Neuron (in vitro differentiated cells): ENCODE data around the gene VEGFC.

ENCODE experiments used
- H2AFZ ChIP-seq: one replicate; pipeline ENCODE4 v1.6.1; 2013; ENCODE audit warnings: low read depth, mild to moderate bottlenecking, inconsistent platforms, low read length, moderate library complexity
- H3K27me3 ChIP-seq: one replicate; pipeline ENCODE4 v1.6.1; 2013; ENCODE audit warnings: low read length; ENCODE audit not compliant: insufficient read depth
- H3K36me3 ChIP-seq: one replicate; pipeline ENCODE4 v1.6.1; 2013; ENCODE audit warnings: low read length; ENCODE audit not compliant: insufficient read depth
- H3K4me1 ChIP-seq: one replicate; pipeline ENCODE4 v1.6.1; 2013; ENCODE audit warnings: low read length; ENCODE audit not compliant: insufficient read depth
- H3K4me3 ChIP-seq: 2 replicates; pipeline ENCODE4 v1.5.1; 2013; ENCODE audit warnings: mild to moderate bottlenecking, low read length, moderate library complexity
- H3K9me3 ChIP-seq: one replicate; pipeline ENCODE4 v1.6.1; 2013; ENCODE audit warnings: low read length

VEGFC gene

DNA sequence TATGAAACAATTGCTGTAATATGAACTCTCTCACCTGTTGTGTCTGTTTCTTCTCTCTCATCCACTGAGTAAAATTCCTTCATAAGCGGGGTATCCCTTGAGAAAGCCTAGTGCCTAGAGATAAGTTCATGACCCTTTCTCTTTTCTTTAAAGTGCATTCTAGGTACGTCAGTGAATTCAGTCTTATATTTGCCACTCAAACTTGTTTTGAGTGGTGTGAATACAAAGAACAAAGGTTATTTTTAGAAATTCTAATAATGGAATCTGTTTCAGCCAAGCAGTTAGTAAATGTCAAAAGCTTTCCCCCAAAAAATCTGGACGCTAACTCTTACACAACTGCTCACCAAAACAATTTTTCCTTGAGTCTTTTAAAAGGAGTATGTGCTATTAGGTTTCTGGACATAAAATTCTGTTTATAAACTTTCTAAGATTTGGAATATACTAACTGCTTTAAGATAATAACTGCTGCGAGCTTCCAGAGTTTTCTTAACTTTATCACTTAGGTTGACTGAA lies 112.0 kb downstream of the VEGFC start:
- Histone ChIP-seq H3K36me3 (no peaks in the 10 kb centered on the region), H3K4me1 (no peaks in the 10 kb centered on the region), H3K4me3 (no peak overlapping the region), H3K27me3 (no peaks in the 10 kb centered on the region), H2AFZ (no peak overlapping the region), H3K9me3 (peaks cover 2% of the 10 kb centered on the region)

DNA sequence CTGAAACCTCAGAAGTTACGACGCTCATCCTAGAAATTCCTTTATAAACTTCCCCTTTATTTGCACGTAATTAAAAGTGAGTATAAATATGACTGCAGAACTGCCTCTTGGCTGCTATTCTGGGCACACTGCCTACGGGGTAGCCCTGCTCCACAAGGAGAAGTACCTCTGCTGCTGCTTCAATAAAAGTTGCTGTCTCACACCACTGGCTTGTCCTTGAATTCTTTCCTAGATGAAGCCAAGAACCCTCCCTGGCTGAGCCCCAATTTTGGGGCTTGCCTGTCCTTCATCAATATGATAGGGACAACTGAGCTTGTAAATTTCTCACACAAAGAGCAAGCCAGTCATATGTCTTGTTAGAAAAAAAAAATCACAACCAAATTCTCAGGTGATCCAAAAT lies 115.8 kb downstream of the VEGFC start:
- no peaks in the 10 kb centered on the region for H3K27me3 ChIP-seq
- H2AFZ ChIP-seq = no peak overlapping the region
- no peaks in the 10 kb centered on the region for H3K36me3 ChIP-seq
- H3K4me1 ChIP-seq = peaks cover 15% of the 10 kb centered on the region
- H3K4me3 ChIP-seq = no peak overlapping the region
- H3K9me3 ChIP-seq = peaks cover 2% of the 10 kb centered on the region

DNA sequence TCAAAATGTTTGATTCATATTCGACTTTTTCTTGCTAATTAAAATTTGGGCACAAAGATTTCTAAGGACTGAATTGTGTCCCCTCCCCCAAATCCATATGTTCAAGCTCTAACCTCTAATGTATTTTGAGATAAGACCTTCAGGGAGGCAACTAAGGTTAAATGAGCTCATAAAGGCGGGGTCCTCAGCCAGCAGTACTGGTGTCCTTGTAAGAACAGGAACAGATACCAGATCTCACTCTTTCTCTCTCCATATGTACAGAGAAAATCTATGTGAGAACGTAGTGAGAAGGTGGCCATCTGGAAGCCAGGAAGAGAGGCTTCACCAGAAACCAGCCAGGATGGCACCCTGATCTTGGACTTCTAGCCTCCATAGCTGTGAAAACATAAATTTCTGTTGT lies 116.9 kb downstream of the VEGFC start:
- Histone ChIP-seq H3K27me3 (no peaks in the 10 kb centered on the region), H3K9me3 (peaks cover 2% of the 10 kb centered on the region), H2AFZ (no peak overlapping the region)

GRCh38 chr4:176671532-176671931 lies 121.2 kb downstream of the VEGFC start:
- H2AFZ ChIP-seq = no peak overlapping the region
- no peaks in the 10 kb centered on the region for H3K27me3 ChIP-seq

More for the DNA sequence above, 116.9 kb downstream of the VEGFC start:
- Histone ChIP-seq H3K36me3 (no peaks in the 10 kb centered on the region), H3K4me3 (no peak overlapping the region), H3K4me1 (peaks cover 15% of the 10 kb centered on the region)

GRCh38 chr4:176668324-176668723 lies 124.4 kb downstream of the VEGFC start:
- Histone ChIP-seq H3K9me3 (no peaks in the 10 kb centered on the region), H3K36me3 (no peaks in the 10 kb centered on the region), H2AFZ (no peak overlapping the region), H3K4me1 (peaks cover 6% of the 10 kb centered on the region), H3K27me3 (no peaks in the 10 kb centered on the region), H3K4me3 (no peak overlapping the region)

More at GRCh38 chr4:176671532-176671931, 121.2 kb downstream of the VEGFC start:
- Histone ChIP-seq H3K4me1 (peaks cover 18% of the 10 kb centered on the region), H3K9me3 (no peaks in the 10 kb centered on the region), H3K36me3 (no peaks in the 10 kb centered on the region), H3K4me3 (no peak overlapping the region)

- Histone ChIP-seq H3K4me3 (no peak overlapping the region), H3K9me3 (no peaks in the 10 kb centered on the region), H3K27me3 (no peaks in the 10 kb centered on the region), H3K36me3 (no peaks in the 10 kb centered on the region), H2AFZ (no peak overlapping the region), H3K4me1 (no peaks in the 10 kb centered on the region)
Measured at GRCh38 chr4:176664964-176665363, 127.8 kb downstream of the VEGFC start.

- Histone ChIP-seq H3K4me1 (no peaks in the 10 kb centered on the region), H3K9me3 (no peaks in the 10 kb centered on the region), H2AFZ (no peak overlapping the region), H3K36me3 (no peaks in the 10 kb centered on the region), H3K27me3 (no peaks in the 10 kb centered on the region), H3K4me3 (no peak overlapping the region)
Measured at GRCh38 chr4:176660561-176660960, 132.2 kb downstream of the VEGFC start.

DNA sequence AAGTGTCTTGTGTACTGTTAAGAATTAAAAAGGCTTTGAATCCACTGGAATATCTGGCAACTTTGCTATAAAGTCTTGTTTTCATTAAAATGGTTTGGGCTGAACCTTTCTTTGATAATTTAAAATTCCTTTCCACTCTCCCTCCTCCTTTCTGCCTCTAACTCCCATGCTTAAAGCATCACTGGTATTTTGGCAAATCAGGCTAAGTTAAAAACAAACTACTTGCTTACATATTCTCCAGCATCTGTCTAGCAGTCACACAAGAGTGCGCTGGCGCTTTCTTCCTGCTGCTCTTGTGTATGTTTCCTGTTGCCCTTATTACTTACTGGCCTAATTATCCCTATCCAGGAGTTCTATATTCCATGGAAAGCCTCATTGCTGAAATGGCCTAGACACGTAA lies 136.6 kb downstream of the VEGFC start:
- Histone ChIP-seq H3K27me3 (no peaks in the 10 kb centered on the region), H3K9me3 (no peaks in the 10 kb centered on the region), H3K4me1 (no peaks in the 10 kb centered on the region), H3K4me3 (no peak overlapping the region), H2AFZ (no peak overlapping the region), H3K36me3 (no peaks in the 10 kb centered on the region)

- Histone ChIP-seq H3K36me3 (no peaks in the 10 kb centered on the region), H3K27me3 (no peaks in the 10 kb centered on the region), H3K4me1 (no peaks in the 10 kb centered on the region), H3K4me3 (no peak overlapping the region), H3K9me3 (no peaks in the 10 kb centered on the region), H2AFZ (no peak overlapping the region)
Measured at GRCh38 chr4:176654565-176655216, 138.0 kb downstream of the VEGFC start.

DNA sequence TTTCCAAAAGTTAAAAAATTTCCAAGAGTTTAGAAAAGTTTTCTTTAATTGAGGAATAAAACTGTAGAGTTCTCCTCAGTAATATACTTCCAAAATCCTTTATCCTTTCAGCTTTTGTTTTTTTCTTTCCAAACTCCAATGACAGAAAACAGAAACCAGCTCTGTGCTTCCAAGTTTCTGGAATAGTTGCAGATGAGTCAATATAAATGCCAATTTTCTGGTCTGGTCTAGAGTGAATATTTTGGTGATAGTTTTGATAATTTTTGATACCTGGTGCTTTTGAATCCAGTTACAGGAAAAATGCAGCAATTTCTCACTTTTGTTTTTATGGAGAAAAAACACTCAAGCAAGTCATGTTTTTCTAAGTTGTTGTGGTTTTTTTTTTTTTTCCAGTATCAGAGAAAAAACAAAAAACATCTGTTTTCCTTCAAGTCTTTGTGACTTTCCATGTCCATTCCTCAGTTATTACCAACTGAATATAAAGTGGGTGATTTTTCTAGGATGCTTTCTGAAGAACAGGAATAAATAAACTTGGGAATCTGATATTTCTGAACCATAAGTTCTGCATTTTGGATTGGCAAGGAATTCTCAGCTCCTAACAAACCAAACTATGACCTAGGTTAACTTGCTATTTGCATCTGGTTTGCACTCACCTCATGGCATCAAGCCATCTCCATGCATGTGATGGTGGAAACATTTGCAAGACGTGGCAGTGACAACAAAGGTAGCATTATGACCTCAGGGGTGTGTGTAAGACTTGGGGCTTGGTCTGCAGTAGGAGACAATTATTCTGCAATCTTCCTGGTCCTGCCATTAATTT lies 139.1 kb downstream of the VEGFC start:
- Histone ChIP-seq H3K4me3 (no peak overlapping the region), H3K27me3 (no peaks in the 10 kb centered on the region), H2AFZ (no peak overlapping the region), H3K4me1 (no peaks in the 10 kb centered on the region), H3K36me3 (no peaks in the 10 kb centered on the region), H3K9me3 (no peaks in the 10 kb centered on the region)

DNA sequence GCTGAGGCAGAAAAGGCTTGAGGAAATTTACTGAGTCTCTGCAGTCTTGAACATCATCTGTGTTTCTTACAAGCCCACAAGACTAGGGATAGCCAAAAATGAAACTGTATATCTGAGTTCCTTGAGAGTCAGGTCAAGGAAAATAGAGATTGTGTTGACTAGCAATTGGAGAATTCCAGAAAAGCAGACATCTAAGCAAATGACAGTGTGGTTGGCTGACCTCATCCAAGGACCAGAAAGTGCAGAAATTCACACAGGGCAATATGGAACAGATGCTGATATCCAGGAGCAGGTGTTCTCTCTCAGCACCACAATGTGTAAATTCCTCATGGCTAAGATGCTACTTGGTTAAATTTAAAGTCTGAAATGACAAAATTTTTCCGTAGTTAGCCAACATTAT lies 146.4 kb downstream of the VEGFC start:
- H3K27me3 ChIP-seq = no peaks in the 10 kb centered on the region
- H3K4me1 ChIP-seq = no peaks in the 10 kb centered on the region
- no peak overlapping the region for H3K4me3 ChIP-seq
- H3K9me3 ChIP-seq = no peaks in the 10 kb centered on the region
- H3K36me3 ChIP-seq = no peaks in the 10 kb centered on the region
- no peak overlapping the region for H2AFZ ChIP-seq

GRCh38 chr4:176645246-176645960 lies 147.3 kb downstream of the VEGFC start:
- no peak overlapping the region for H3K4me3 ChIP-seq
- H2AFZ ChIP-seq = no peak overlapping the region
- no peaks in the 10 kb centered on the region for H3K9me3 ChIP-seq
- no peaks in the 10 kb centered on the region for H3K36me3 ChIP-seq
- H3K4me1 ChIP-seq = no peaks in the 10 kb centered on the region
- H3K27me3 ChIP-seq = no peaks in the 10 kb centered on the region

- H3K36me3 ChIP-seq = no peaks in the 10 kb centered on the region
- no peaks in the 10 kb centered on the region for H3K27me3 ChIP-seq
- H3K9me3 ChIP-seq = no peaks in the 10 kb centered on the region
- no peaks in the 10 kb centered on the region for H3K4me1 ChIP-seq
- H2AFZ ChIP-seq = no peak overlapping the region
- no peak overlapping the region for H3K4me3 ChIP-seq
Measured at GRCh38 chr4:176642472-176642871, 150.2 kb downstream of the VEGFC start.
